HCT116 (cell line): ENCODE data around the gene ELOA.

Experiments used
- ATF3 ChIP-seq: IDR thresholded peaks from 2 replicates; pipeline ENCODE4 v1.6.1; 2012
- CEBPB ChIP-seq: IDR thresholded peaks from 2 replicates; pipeline ENCODE4 v1.6.1; 2012; ENCODE audit warnings: low read depth
- CTCF ChIP-seq, 3 experiments: fragments of 200-600 bp in 1 of 3; sonication (generic) in 1 of 3; IDR thresholded peaks in 2 of 3; conservative IDR thresholded peaks in 1 of 3; 2 replicates each; pipeline ENCODE4 v1.5.1; 2012 to 2017; ENCODE audit warnings: low read depth in 2 of 3, low read length in 2 of 3, antibody characterized with exemption in 1 of 3, borderline replicate concordance in 1 of 3, control low read depth in 1 of 3, mild to moderate bottlenecking in 1 of 3, mixed read lengths in 1 of 3, mixed run types in 1 of 3, moderate library complexity in 1 of 3; ENCODE audit not compliant: insufficient read depth in 1 of 3
- EZH2 ChIP-seq: fragments of 200-600 bp; sonication (generic); IDR thresholded peaks from 2 replicates; pipeline ENCODE4 v1.6.1; 2017; ENCODE audit warnings: antibody characterized with exemption, mixed run types
- EZH2phosphoT487 ChIP-seq: fragments of 200-600 bp; IDR thresholded peaks from 2 replicates; pipeline ENCODE4 v1.6.1; 2018; ENCODE audit warnings: antibody characterized with exemption, borderline replicate concordance
- JUND ChIP-seq: IDR thresholded peaks from 2 replicates; pipeline ENCODE4 v1.6.1; 2012
- MAX ChIP-seq: IDR thresholded peaks from 2 replicates; pipeline ENCODE4 v1.6.1; 2012
- POLR2A ChIP-seq: IDR thresholded peaks from 2 replicates; pipeline ENCODE4 v1.7.0; 2011; ENCODE audit warnings: borderline replicate concordance; ENCODE audit not compliant: insufficient read depth, insufficient read length; ENCODE audit errors: extremely low read depth
- POLR2AphosphoS5 ChIP-seq: IDR thresholded peaks from 2 replicates; pipeline ENCODE4 v1.6.1; 2011; ENCODE audit warnings: mild to moderate bottlenecking, low read depth, low read length, moderate library complexity
- RAD21 ChIP-seq: IDR thresholded peaks from 2 replicates; pipeline ENCODE4 v1.6.1; 2012; ENCODE audit warnings: low read depth, mild to moderate bottlenecking
- SIN3A ChIP-seq: IDR thresholded peaks from 2 replicates; pipeline ENCODE4 v1.6.1; 2012; ENCODE audit warnings: low read depth
- SP1 ChIP-seq: IDR thresholded peaks from 2 replicates; pipeline ENCODE4 v1.6.1; 2012; ENCODE audit warnings: low read depth
- ZNF274 ChIP-seq: fragments of 200-500 bp; sonication (Bioruptor generic); IDR thresholded peaks from 2 replicates; pipeline ENCODE4 v1.6.1; 2014; ENCODE audit warnings: mild to moderate bottlenecking, low read depth, low read length, inconsistent platforms

- no peak for TF ChIP-seq POLR2A
- TF ChIP-seq JUND, result no peak
- no peak for TF ChIP-seq ZNF274
- TF ChIP-seq ATF3, result no peak
- TF ChIP-seq CTCF (IDR thresholded peaks at IDR 0.05 in 2 of 3, conservative IDR thresholded peaks at IDR 0.05 in 1 of 3; ENCODE audit: borderline replicate concordance in 1 of 3, insufficient read depth in 1 of 3, low read depth in 2 of 3, low read length in 2 of 3), result no peak
- TF ChIP-seq EZH2, result no peak
- TF ChIP-seq RAD21, result no peak
- no peak for TF ChIP-seq EZH2phosphoT487
- TF ChIP-seq SP1, result no peak
- no peak for TF ChIP-seq MAX
- TF ChIP-seq POLR2AphosphoS5, result no peak
- TF ChIP-seq SIN3A, result no peak
- TF ChIP-seq CEBPB, result no peak
These were observed 48.3 kb downstream of the ELOA start for GRCh38 chr1:23791516-23792047.
